Skeletal muscle satellite cell (primary cell): ENCODE measurements around the gene LIN52. TPM values are rescaled to one million over a fixed set of nuclear protein-coding genes. Genes with fewer than 3 reads are reported as not detected.

ENCODE experiments used
- H3K27me3 ChIP-seq: 2 replicates; pipeline ENCODE4 v1.7.0; 2013; ENCODE audit warnings: low read length; ENCODE audit not compliant: control insufficient read depth, insufficient read depth
- H3K36me3 ChIP-seq: 2 replicates; pipeline ENCODE4 v1.7.0; 2013; ENCODE audit warnings: mild to moderate bottlenecking, control low read depth, low read length; ENCODE audit not compliant: insufficient read depth
- H3K4me1 ChIP-seq: 2 replicates; pipeline ENCODE4 v1.7.0; 2013; ENCODE audit warnings: low read length; ENCODE audit not compliant: control insufficient read depth, insufficient read depth
- H3K4me2 ChIP-seq: 2 replicates; pipeline ENCODE4 v1.7.0; 2013; ENCODE audit warnings: mild to moderate bottlenecking, low read length
- H3K4me3 ChIP-seq: 2 replicates; pipeline ENCODE4 v1.7.0; 2013; ENCODE audit warnings: low read length
- H3K9ac ChIP-seq: 2 replicates; pipeline ENCODE4 v1.7.0; 2013; ENCODE audit warnings: mild to moderate bottlenecking, low read depth, low read length, moderate library complexity
- H3K9me3 ChIP-seq: replicated peaks from 2 replicates; pipeline ENCODE4 v1.7.0; 2013; ENCODE audit warnings: mild to moderate bottlenecking, control low read depth, low read length
- small RNA-seq: library from RNA; depleted of rRNA; stranded (forward); fragments of <200 nt; gene quantifications from one replicate; pipeline ENCODE3, GENCODE V24; 2012

Gene LIN52

GRCh38 chr14:74241652-74242017 is 156.9 kb downstream of the LIN52 start:
- Histone ChIP-seq H3K9ac (no peak overlapping the region), H3K4me3 (no peak overlapping the region), H3K4me1 (peaks cover 9% of the 10 kb centered on the region), H3K4me2 (no peak overlapping the region), H3K9me3 (no peaks in the 10 kb centered on the region), H3K27me3 (peaks cover 96% of the 10 kb centered on the region), H3K36me3 (no peaks in the 10 kb centered on the region)

GRCh38 chr14:74242021-74242779 is 157.4 kb downstream of the LIN52 start:
- Histone ChIP-seq H3K36me3 (no peaks in the 10 kb centered on the region), H3K4me3 (no peak overlapping the region), H3K4me2 (no peak overlapping the region), H3K27me3 (peaks cover 99% of the 10 kb centered on the region), H3K9ac (no peak overlapping the region), H3K9me3 (no peaks in the 10 kb centered on the region), H3K4me1 (peaks cover 9% of the 10 kb centered on the region)

- H3K9ac ChIP-seq, result no peak overlapping the region
- no peak overlapping the region for H3K4me3 ChIP-seq
- H3K4me1 ChIP-seq, result peaks cover 9% of the 10 kb centered on the region
- no peaks in the 10 kb centered on the region for H3K9me3 ChIP-seq
- H3K36me3 ChIP-seq, result no peaks in the 10 kb centered on the region
- H3K4me2 ChIP-seq, result no peak overlapping the region
- H3K27me3 ChIP-seq, result peaks cover 99% of the 10 kb centered on the region
Observed at GRCh38 chr14:74242780-74243042, 158.0 kb downstream of the LIN52 start.

- Histone ChIP-seq H3K9me3 (no peaks in the 10 kb centered on the region), H3K4me2 (no peak overlapping the region), H3K27me3 (peaks cover 99% of the 10 kb centered on the region), H3K4me3 (no peak overlapping the region), H3K9ac (no peak overlapping the region), H3K4me1 (peaks cover 9% of the 10 kb centered on the region), H3K36me3 (no peaks in the 10 kb centered on the region)
Observed at GRCh38 chr14:74243051-74243450, 158.3 kb downstream of the LIN52 start.

- H3K4me2 ChIP-seq, result no peak overlapping the region
- peaks cover 99% of the 10 kb centered on the region for H3K27me3 ChIP-seq
- H3K9ac ChIP-seq, result no peak overlapping the region
Observed at GRCh38 chr14:74244115-74244514, 159.4 kb downstream of the LIN52 start.

GRCh38 chr14:74245292-74245691 is 160.5 kb downstream of the LIN52 start:
- no peaks in the 10 kb centered on the region for H3K9me3 ChIP-seq
- H3K9ac ChIP-seq, result no peak overlapping the region
- no peak overlapping the region for H3K4me2 ChIP-seq
- no peak overlapping the region for H3K4me3 ChIP-seq
- H3K36me3 ChIP-seq, result no peaks in the 10 kb centered on the region
- peaks cover 94% of the 10 kb centered on the region for H3K27me3 ChIP-seq
- peaks cover 8% of the 10 kb centered on the region for H3K4me1 ChIP-seq

More at GRCh38 chr14:74244115-74244514, 159.4 kb downstream of the LIN52 start:
- no peaks in the 10 kb centered on the region for H3K36me3 ChIP-seq
- peaks cover 9% of the 10 kb centered on the region for H3K4me1 ChIP-seq
- H3K9me3 ChIP-seq, result no peaks in the 10 kb centered on the region
- no peak overlapping the region for H3K4me3 ChIP-seq

- no peaks in the 10 kb centered on the region for H3K9me3 ChIP-seq
- no peak overlapping the region for H3K4me2 ChIP-seq
- peaks cover 81% of the 10 kb centered on the region for H3K27me3 ChIP-seq
Observed at GRCh38 chr14:74246542-74246941, 161.8 kb downstream of the LIN52 start.

GRCh38 chr14:74248017-74248416 is 163.3 kb downstream of the LIN52 start:
- Histone ChIP-seq H3K4me1 (no peaks in the 10 kb centered on the region), H3K4me2 (no peak overlapping the region), H3K9me3 (no peaks in the 10 kb centered on the region), H3K36me3 (no peaks in the 10 kb centered on the region), H3K4me3 (no peak overlapping the region), H3K27me3 (peaks cover 71% of the 10 kb centered on the region), H3K9ac (no peak overlapping the region)

More at GRCh38 chr14:74246542-74246941, 161.8 kb downstream of the LIN52 start:
- Histone ChIP-seq H3K36me3 (no peaks in the 10 kb centered on the region), H3K4me1 (no peaks in the 10 kb centered on the region), H3K9ac (no peak overlapping the region), H3K4me3 (no peak overlapping the region)

GRCh38 chr14:74249433-74250375 is 164.9 kb downstream of the LIN52 start:
- H3K36me3 ChIP-seq, result no peaks in the 10 kb centered on the region
- no peaks in the 10 kb centered on the region for H3K4me1 ChIP-seq
- no peak overlapping the region for H3K9ac ChIP-seq
- H3K4me3 ChIP-seq, result no peak overlapping the region
- peaks cover 68% of the 10 kb centered on the region for H3K27me3 ChIP-seq
- H3K9me3 ChIP-seq, result no peaks in the 10 kb centered on the region
- no peak overlapping the region for H3K4me2 ChIP-seq

Small RNA genes lying within 50 kb of the gene (small RNA-seq; reads per million reads assigned to genes)
- gene AC006349.1 (not detected), gene RN7SL530P (not detected)
